ENCODE measurements around the gene OR8B2. TPM values are rescaled to one million over a fixed set of nuclear protein-coding genes. Genes with fewer than 3 reads are reported as not detected.
A peak's percentile ranks its signal among the peaks of the same experiment; 100 is the strongest.

OR8B2 gene, protein sequence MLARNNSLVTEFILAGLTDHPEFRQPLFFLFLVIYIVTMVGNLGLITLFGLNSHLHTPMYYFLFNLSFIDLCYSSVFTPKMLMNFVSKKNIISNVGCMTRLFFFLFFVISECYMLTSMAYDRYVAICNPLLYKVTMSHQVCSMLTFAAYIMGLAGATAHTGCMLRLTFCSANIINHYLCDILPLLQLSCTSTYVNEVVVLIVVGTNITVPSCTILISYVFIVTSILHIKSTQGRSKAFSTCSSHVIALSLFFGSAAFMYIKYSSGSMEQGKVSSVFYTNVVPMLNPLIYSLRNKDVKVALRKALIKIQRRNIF
- total RNA-seq, result not detected

DNA sequence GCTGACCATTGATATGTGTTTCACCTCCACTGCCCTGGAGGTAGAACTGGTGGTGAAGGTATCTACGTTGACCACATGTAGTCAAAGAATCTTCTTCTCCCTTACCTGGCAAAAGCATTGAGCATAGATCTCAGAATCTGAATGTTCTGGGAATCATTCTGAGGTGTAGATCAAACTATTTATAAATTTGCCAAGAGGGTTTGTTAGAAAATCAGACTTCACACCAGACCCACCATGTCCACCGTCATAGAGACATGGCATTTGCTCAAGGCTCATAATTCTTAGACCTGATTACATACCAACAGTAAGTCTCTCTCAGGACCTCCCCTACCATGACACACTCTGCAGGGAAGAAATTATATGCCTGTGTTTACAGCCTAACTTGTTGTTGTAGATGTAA lies at the start of gene OR8B2:
Gene OR8B2 (minus strand): TSS at position 101 of the 400 bp plus-strand sequence. CDS start 1,156 bp downstream, outside the sequence.
- H3K9me3 ChIP-seq, result no peaks in the 10 kb centered on the region
- no peak for TF ChIP-seq POLR2A (IDR thresholded peaks at IDR 0.05)
- TF ChIP-seq, protein P1, sequence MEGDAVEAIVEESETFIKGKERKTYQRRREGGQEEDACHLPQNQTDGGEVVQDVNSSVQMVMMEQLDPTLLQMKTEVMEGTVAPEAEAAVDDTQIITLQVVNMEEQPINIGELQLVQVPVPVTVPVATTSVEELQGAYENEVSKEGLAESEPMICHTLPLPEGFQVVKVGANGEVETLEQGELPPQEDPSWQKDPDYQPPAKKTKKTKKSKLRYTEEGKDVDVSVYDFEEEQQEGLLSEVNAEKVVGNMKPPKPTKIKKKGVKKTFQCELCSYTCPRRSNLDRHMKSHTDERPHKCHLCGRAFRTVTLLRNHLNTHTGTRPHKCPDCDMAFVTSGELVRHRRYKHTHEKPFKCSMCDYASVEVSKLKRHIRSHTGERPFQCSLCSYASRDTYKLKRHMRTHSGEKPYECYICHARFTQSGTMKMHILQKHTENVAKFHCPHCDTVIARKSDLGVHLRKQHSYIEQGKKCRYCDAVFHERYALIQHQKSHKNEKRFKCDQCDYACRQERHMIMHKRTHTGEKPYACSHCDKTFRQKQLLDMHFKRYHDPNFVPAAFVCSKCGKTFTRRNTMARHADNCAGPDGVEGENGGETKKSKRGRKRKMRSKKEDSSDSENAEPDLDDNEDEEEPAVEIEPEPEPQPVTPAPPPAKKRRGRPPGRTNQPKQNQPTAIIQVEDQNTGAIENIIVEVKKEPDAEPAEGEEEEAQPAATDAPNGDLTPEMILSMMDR (IDR thresholded peaks at IDR 0.05), result no peak

DNA sequence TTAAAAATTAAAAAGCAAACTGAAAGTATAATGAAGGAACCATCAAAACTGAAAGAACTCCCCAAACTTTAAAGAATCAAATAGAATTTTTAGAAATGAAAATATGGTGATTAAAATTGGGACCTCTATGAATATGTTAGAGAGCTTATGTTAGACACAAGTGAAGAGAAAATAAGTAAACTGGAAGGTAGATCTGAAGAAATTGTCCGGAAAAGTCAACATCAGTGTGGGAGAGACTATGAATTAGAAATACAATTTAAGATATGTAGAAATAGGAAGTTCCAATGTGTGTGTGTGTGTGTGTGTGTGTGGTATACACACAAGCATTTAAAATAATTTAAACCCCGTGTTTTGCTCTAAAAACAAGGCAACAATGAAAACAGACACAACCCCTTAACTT lies 45.3 kb upstream of the OR8B2 start:
- Histone ChIP-seq H3K4me3 (no peak overlapping the region), H3K36me3 (no peaks in the 10 kb centered on the region), H3K4me1 (no peaks in the 10 kb centered on the region), H3K9me3 (no peaks in the 10 kb centered on the region), H3K27me3 (no peaks in the 10 kb centered on the region), H3K27ac (no peak overlapping the region)
- no peak for DNase-seq
- TF ChIP-seq, protein P1 (IDR thresholded peaks at IDR 0.05), result no peak
- no peak for TF ChIP-seq POLR2A (IDR thresholded peaks at IDR 0.05)

More for the DNA sequence above, at the start of gene OR8B2:
- Histone ChIP-seq H3K4me3 (no peak within 1 kb of the TSS), H3K27me3 (no peaks in the 10 kb centered on the region), H3K27ac (no peak within 1 kb of the TSS), H3K4me1 (no peaks in the 10 kb centered on the region), H3K36me3 (no peaks in the 10 kb centered on the region)
- no peak for DNase-seq

DNA sequence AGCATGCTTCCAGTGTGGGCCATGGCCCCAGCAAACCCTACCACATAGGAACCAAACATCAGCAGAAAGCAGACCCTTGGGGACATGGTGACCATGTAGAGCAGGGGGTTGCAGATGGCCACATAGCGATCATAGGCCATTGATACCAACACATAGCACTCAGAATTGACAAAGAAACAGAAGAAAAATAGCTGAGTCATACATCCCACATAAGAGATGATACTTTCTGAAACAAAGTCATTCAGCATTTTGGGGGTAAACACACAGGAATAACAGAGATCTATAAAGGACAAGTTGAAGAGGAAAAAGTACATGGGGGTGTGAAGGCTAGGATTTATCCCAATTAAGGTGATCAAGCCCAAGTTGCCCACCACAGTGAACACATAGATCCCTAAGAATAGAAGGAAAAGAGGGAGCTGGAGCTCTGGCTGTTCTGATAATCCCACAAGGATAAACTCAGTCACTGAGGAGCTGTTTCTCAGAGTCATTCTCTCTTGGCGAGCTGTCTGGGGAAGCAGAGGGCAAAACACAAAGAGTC lies 40.2 kb upstream of the OR8B2 start, which contains the start of gene OR8B4:
Gene OR8B4 (minus strand): TSS at position 488 of the 538 bp plus-strand sequence. CDS start 0 bp downstream, at position 488.
- no peak for TF ChIP-seq POLR2A (IDR thresholded peaks at IDR 0.05)
- TF ChIP-seq, protein P1 (IDR thresholded peaks at IDR 0.05), result no peak
- H3K9me3 ChIP-seq, result no peaks in the 10 kb centered on the region
- no peaks in the 10 kb centered on the region for H3K27me3 ChIP-seq
- H3K4me1 ChIP-seq, result no peaks in the 10 kb centered on the region
- H3K36me3 ChIP-seq, result no peaks in the 10 kb centered on the region
- no peak within 1 kb of the TSS for H3K27ac ChIP-seq
- H3K4me3 ChIP-seq, result no peak within 1 kb of the TSS
- DNase-seq, result no peak

DNA sequence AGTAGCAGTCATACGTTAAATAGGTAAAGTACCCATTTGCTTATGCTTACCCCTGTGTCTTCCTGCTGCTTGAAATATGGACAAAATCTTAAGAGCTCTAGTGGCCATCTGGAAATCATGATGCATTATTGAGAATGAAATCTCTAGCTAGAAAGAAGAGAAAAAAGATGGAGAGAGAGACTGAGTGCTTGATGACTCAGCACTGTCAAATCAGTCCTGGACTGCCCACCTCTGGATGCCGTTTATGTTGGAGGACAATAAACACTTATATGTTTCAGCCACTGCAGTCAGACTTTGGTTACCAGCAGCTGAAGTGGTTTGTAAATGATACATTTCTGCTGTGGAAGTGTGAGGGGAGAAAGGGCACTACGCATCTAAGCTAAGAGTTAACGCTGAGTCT lies 36.7 kb upstream of the OR8B2 start:
- Histone ChIP-seq H3K4me3 (no peak overlapping the region), H3K27me3 (no peaks in the 10 kb centered on the region), H3K4me1 (no peaks in the 10 kb centered on the region), H3K27ac (no peak overlapping the region), H3K9me3 (no peaks in the 10 kb centered on the region), H3K36me3 (no peaks in the 10 kb centered on the region)
- TF ChIP-seq POLR2A (IDR thresholded peaks at IDR 0.05), result no peak
- TF ChIP-seq, protein P1 (IDR thresholded peaks at IDR 0.05), result no peak
- DNase-seq, result no peak

DNA sequence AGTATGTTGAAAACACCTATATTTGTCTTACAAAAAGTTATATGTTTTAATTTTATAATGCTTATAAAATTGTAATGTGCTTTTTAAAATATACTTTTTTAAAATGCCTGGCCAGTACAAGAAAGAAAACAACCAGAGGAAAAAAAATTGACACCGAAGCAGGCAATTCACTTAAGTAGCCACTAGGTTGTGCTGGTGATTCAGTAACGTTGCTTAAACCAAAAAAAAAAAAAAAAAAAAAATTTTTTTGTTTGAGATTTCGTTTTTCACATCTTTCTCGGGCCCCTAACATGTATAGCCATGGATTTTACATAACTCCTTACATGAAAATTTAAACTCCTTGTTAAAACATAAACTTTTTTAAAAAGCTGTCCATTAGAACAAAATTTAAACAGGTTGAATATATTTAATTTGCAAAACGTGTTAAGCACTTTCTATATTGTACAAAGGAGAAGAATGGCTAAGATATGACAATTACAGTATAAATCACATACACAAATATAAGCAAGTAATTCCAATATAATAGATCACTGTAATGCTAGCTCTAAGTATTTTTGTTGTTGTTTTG lies 31.1 kb upstream of the OR8B2 start:
- DNase-seq, result no peak
- Histone ChIP-seq H3K4me3 (no peak overlapping the region), H3K4me1 (no peaks in the 10 kb centered on the region), H3K27me3 (no peaks in the 10 kb centered on the region), H3K9me3 (no peaks in the 10 kb centered on the region), H3K27ac (no peak overlapping the region), H3K36me3 (no peaks in the 10 kb centered on the region)
- TF ChIP-seq, protein P1 (IDR thresholded peaks at IDR 0.05), result peak in 4 of 6 experiments; percentile 47 to 63 (median 54)
- TF ChIP-seq POLR2A (IDR thresholded peaks at IDR 0.05), result no peak
